GM12878 (cell line): ENCODE measurements around the gene COPG2.

ENCODE experiments used
- BRCA1 ChIP-seq: IDR thresholded peaks from 2 replicates; pipeline ENCODE4 v1.6.1; 2011; ENCODE audit warnings: low read depth, low read length, improper control_type of control experiment
- FOXK2 ChIP-seq: fragments of 450-650 bp; IDR thresholded peaks from 2 replicates; pipeline ENCODE4 v1.6.1; 2017; ENCODE audit warnings: mild to moderate bottlenecking, moderate library complexity
- JUNB ChIP-seq: IDR thresholded peaks from 2 replicates; pipeline ENCODE4 v1.6.1; 2016; ENCODE audit warnings: antibody characterized with exemption, mild to moderate bottlenecking
- LARP7 ChIP-seq: fragments of 450-650 bp; IDR thresholded peaks from 2 replicates; pipeline ENCODE4 v1.6.1; 2017; ENCODE audit warnings: mild to moderate bottlenecking
- MAX ChIP-seq: IDR thresholded peaks from 2 replicates; pipeline ENCODE4 v1.6.1; 2012; ENCODE audit warnings: low read depth, low read length, improper control_type of control experiment
- NFIC ChIP-seq: IDR thresholded peaks from 2 replicates; pipeline ENCODE4 v1.6.1; 2012; ENCODE audit warnings: low read depth, mild to moderate bottlenecking, inconsistent platforms, low read length, moderate library complexity
- NR2C1 ChIP-seq: fragments of 450-650 bp; IDR thresholded peaks from 2 replicates; pipeline ENCODE4 v1.6.1; 2017; ENCODE audit warnings: antibody characterized with exemption, mild to moderate bottlenecking, moderate library complexity
- REST ChIP-seq: IDR thresholded peaks from 2 replicates; pipeline ENCODE4 v1.6.1; 2012; ENCODE audit warnings: mild to moderate bottlenecking, low read depth, low read length
- SMARCA5 ChIP-seq: fragments of 450-650 bp; IDR thresholded peaks from 2 replicates; pipeline ENCODE4 v1.6.1; 2017; ENCODE audit warnings: mild to moderate bottlenecking
- SP1 ChIP-seq: IDR thresholded peaks from one replicate; pipeline ENCODE4 v1.6.1; 2011; ENCODE audit warnings: low read depth, low read length
- SRF ChIP-seq, 2 experiments: IDR thresholded peaks; 2 replicates each; pipeline ENCODE4 v1.6.1; 2011; ENCODE audit warnings: low read depth in 2 of 2, low read length in 2 of 2, mild to moderate bottlenecking in 1 of 2, moderate library complexity in 1 of 2
- TF ChIP-seq, protein P1 (sequence below): IDR thresholded peaks from 2 replicates; pipeline ENCODE4 v1.6.1; 2011; ENCODE audit warnings: borderline replicate concordance, low read depth, mild to moderate bottlenecking, moderate library complexity, mixed read lengths, low read length; ENCODE audit not compliant: insufficient read depth; ENCODE audit errors: extremely low read length
- TF ChIP-seq, protein P2 (sequence below), 3 experiments: IDR thresholded peaks in 2 of 3; conservative IDR thresholded peaks in 1 of 3; 2 replicates each; pipeline ENCODE4 v1.5.1; 2011; ENCODE audit warnings: low read depth in 3 of 3, low read length in 3 of 3, mild to moderate bottlenecking in 3 of 3, control low read depth in 2 of 3, moderate library complexity in 2 of 3, inconsistent platforms in 1 of 3, mixed read lengths in 1 of 3; ENCODE audit not compliant: control insufficient read depth in 2 of 3, insufficient read depth in 1 of 3; ENCODE audit errors: extremely low read depth in 1 of 3
- TF ChIP-seq, protein P3 (sequence below): IDR thresholded peaks from 2 replicates; pipeline ENCODE4 v1.6.1; 2011; ENCODE audit warnings: low read depth, mild to moderate bottlenecking, low read length, moderate library complexity, borderline replicate concordance; ENCODE audit errors: extremely low read depth

- no peak for TF ChIP-seq JUNB
- no peak for TF ChIP-seq REST
- no peak for TF ChIP-seq NR2C1
- no peak for TF ChIP-seq FOXK2
- no peak for TF ChIP-seq BRCA1
- TF ChIP-seq, protein P1, sequence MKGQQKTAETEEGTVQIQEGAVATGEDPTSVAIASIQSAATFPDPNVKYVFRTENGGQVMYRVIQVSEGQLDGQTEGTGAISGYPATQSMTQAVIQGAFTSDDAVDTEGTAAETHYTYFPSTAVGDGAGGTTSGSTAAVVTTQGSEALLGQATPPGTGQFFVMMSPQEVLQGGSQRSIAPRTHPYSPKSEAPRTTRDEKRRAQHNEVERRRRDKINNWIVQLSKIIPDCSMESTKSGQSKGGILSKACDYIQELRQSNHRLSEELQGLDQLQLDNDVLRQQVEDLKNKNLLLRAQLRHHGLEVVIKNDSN, result no peak
- TF ChIP-seq MAX, result no peak
- no peak for TF ChIP-seq LARP7
- TF ChIP-seq SP1, result no peak
- no peak for TF ChIP-seq SRF (IDR thresholded peaks at IDR 0.05; ENCODE audit: low read depth in 2 of 2, low read length in 2 of 2)
- TF ChIP-seq, protein P2, sequence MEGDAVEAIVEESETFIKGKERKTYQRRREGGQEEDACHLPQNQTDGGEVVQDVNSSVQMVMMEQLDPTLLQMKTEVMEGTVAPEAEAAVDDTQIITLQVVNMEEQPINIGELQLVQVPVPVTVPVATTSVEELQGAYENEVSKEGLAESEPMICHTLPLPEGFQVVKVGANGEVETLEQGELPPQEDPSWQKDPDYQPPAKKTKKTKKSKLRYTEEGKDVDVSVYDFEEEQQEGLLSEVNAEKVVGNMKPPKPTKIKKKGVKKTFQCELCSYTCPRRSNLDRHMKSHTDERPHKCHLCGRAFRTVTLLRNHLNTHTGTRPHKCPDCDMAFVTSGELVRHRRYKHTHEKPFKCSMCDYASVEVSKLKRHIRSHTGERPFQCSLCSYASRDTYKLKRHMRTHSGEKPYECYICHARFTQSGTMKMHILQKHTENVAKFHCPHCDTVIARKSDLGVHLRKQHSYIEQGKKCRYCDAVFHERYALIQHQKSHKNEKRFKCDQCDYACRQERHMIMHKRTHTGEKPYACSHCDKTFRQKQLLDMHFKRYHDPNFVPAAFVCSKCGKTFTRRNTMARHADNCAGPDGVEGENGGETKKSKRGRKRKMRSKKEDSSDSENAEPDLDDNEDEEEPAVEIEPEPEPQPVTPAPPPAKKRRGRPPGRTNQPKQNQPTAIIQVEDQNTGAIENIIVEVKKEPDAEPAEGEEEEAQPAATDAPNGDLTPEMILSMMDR (IDR thresholded peaks at IDR 0.05 in 2 of 3, conservative IDR thresholded peaks at IDR 0.05 in 1 of 3; ENCODE audit: control insufficient read depth in 2 of 3, extremely low read depth in 1 of 3, insufficient read depth in 1 of 3, low read depth in 3 of 3, low read length in 3 of 3), result no peak
- TF ChIP-seq NFIC, result no peak
- TF ChIP-seq, protein P3, sequence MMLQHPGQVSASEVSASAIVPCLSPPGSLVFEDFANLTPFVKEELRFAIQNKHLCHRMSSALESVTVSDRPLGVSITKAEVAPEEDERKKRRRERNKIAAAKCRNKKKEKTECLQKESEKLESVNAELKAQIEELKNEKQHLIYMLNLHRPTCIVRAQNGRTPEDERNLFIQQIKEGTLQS, result no peak
- TF ChIP-seq SMARCA5, result no peak
These were observed 139.1 kb downstream of the COPG2 start for GRCh38 chr7:130529417-130529816.
